ENCODE data around the gene VGLL2.

VGLL2 gene

GRCh38 chr6:117268924-117269323, 3.6 kb downstream of the VGLL2 start:
- DNase-seq (ENCODE audit: low read depth in 1 of 2, low spot score in 1 of 2) = no peak

DNA sequence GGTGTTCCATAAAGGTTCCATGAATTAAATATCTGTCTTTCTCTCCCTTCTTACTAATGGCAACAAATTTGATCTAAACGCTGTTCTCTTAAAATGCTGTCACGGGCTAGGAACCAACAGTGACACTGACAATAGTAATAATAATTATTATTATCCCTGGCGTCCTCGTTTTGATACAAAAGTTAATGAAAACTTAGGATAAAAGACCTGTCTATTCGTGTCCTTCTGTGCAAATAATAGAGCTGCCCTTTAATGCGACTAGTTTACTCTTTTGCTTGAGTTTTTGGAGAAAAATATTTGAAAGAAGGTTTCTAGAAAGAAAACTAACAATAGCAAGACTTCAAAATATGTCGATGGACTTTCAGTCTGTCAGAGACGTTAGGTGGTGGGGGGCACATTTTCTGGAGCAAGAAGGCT, 4.3 kb downstream of the VGLL2 start:
- DNase-seq (ENCODE audit: low read depth in 1 of 2, low spot score in 1 of 2) = no peak

- DNase-seq (ENCODE audit: low read depth in 1 of 2, low spot score in 1 of 2) = no peak
These were observed 4.9 kb downstream of the VGLL2 start for GRCh38 chr6:117270055-117270842.

DNA sequence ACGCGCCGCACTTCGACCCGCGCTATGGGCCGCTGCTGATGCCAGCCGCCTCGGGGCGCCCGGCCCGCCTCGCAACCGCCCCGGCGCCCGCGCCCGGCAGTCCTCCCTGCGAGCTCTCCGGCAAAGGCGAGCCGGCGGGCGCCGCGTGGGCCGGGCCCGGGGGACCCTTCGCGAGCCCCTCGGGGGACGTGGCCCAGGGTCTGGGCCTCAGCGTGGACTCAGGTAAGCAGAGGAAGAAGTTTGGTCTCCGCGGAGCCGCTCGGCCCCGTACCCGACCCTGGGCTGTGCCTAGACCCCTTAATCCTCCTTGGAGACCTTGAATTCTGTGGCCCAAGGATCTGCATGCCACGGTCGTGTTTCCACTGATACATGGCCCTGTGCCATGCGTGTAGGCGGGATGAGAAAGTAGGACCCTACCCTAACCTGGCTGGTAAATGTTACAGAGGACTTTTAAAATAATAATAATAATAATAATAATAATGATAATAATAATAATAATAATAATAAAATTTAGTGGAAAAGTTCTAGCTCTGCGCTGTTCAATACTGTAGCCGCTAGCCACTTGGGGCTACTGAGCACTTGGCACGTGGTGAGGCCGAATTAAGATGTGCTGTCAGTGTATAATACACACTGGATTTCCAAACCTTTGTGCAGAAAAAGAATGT, 5.6 kb downstream of the VGLL2 start:
- DNase-seq (ENCODE audit: low read depth in 1 of 2, low spot score in 1 of 2) = no peak

DNA sequence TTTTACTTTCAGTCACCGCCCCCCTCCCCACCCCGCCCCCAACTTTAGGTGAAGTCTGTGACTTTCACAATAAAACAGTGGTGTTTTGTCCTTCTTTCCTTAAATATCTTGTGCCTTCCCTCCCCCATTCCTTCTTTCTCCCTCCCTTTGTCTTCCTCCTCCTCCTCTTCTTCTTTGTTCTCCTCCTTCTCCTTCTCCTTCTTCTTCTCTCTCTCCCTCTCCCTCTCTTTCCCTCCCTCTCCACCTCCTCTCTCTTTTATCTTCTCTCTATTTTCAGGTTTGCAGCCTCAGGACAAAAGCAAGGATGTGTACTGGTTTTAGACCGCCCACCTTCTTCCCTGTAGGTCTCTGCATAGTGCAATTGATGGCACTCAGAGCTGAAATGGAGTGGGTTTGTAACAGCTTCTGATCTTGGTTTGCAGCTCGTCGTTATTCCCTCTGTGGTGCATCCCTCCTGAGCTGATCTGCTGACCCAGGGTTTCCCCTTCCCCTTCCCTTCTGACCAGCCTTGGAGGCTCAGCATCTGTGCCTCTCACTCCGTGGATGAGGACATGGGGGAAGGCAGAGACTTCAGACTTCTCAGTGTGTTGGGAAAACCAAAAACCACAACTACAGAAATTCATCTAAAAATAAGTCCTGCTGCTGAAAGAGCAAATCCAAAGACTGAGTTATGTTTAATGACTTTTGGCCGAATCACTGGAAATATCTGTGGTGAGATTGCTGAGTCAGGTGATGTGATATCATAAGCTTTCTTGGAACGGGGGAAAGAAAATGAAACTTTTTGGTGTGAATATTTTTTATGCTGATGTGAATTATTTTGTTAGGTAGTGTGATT, 6.9 kb downstream of the VGLL2 start:
- DNase-seq (ENCODE audit: low read depth in 1 of 2, low spot score in 1 of 2) = no peak

GRCh38 chr6:117272891-117273290, 7.5 kb downstream of the VGLL2 start:
- DNase-seq (ENCODE audit: low read depth in 1 of 2, low spot score in 1 of 2) = no peak

DNA sequence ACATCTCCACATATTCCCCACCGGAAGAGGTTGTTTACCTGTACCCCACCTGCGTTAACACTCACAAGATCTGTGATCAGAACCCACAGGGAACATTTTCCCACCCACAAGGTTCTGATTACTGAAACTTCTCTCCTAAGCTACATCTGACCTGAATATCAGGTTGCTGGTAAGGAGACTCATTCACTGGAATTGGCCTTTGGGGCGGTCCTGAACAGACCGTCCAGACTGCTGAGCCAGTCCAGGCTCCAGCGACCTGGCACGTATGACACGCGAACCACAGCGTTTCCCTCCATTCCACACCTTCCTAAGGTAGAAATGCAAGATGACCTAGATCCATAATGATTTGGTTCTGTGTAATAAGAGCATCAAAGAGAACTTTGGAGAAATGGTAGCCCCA, 9.8 kb downstream of the VGLL2 start:
- no peak for DNase-seq (ENCODE audit: low read depth in 1 of 2, low spot score in 1 of 2)

DNA sequence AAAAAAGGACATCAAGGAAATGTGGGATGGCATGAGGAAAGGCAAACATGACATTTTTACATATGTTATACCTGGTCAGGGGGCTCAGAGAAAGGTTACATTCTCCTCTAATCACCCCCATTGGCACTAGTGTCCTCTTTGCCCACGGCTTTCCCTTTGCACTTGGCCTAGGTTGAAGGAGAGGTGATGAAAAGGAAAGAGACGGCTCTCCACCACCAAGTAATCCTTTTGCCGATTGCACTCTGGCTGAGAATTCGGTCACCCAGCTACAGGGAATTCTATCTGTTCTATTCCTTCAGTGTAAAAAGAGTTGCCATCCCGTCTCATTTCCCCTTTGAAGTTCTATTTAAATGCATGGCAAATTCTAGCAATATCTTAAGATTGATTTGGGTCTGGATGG, 10.4 kb downstream of the VGLL2 start:
- DNase-seq (ENCODE audit: low read depth in 1 of 2, low spot score in 1 of 2) = no peak

GRCh38 chr6:117276778-117277316, 11.5 kb downstream of the VGLL2 start:
- DNase-seq (ENCODE audit: low read depth in 1 of 2, low spot score in 1 of 2) = no peak

DNA sequence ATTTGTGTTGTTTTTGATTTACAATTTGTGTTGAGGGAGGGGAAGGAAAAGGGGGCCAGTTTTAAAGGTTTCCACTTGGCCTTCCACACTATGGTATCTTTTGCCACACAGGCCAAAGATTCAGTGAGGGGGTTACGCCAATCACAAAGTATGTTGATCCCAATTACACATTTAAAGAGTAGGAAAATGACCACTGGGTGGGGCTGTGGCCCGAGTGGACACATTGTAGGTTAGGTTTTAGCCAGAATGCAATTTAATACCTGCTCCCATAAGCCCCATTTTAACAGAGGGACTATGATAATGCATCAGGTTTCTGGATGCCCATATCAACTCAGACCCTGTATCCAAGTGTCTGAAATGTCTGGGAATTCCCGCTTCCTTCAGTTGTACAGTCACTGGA, 15.6 kb downstream of the VGLL2 start:
- DNase-seq (ENCODE audit: low read depth in 1 of 2, low spot score in 1 of 2) = no peak

DNA sequence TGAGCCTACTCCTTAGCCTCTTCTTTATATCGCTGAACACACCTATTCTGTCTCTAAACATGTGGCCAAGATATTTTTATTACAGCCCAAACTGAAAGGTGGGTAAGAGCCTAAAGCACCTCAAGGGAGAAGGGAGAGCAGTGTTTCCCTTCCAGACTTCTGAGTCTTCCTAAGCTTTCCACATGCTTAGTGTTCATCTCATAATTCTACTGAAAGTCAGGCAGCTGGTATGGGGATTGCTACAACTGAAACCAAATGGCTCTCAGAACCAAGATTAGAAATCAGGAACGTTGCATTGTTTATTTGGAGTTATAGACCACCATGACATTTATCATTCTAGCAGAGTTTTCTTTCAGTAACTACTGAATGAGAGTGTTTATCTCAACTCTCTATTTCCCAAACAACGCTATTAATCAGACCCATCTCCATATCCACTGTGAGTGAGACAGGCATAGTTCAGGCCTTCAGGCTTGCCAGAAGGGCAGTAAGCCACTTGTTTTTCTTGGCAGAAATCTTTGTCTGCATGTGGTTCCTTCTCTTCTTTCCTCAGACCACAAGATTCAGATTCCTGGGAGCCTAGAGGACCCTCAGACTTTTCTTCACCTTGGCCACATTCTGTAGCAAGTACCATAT, 22.8 kb downstream of the VGLL2 start:
- no peak for DNase-seq (ENCODE audit: low read depth in 1 of 2, low spot score in 1 of 2)

GRCh38 chr6:117290173-117290846, 25.0 kb downstream of the VGLL2 start:
- DNase-seq (ENCODE audit: low read depth in 1 of 2, low spot score in 1 of 2) = no peak

DNA sequence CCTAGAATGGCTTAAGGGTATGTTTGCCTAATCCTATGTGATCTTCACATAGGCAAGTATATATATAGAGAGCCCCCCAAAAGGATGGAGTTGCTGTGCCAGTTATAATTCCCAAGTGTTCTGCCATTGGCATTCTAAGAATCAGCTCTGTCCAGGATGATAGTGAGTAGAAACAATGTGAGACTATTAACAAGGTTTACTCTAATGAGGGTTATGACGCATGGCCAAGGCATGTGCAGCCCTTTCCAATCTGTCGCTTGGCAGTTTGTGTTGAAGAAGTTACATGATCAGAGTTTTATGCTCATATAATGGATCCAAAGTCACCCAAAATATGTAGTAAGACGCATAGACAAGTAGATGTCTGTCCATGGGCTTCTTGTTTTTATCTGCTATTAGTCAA, 33.6 kb downstream of the VGLL2 start:
- no peak for DNase-seq (ENCODE audit: low read depth in 1 of 2, low spot score in 1 of 2)

GRCh38 chr6:117303323-117303722, 38.0 kb downstream of the VGLL2 start:
- no peak for DNase-seq (ENCODE audit: low read depth in 1 of 2, low spot score in 1 of 2)

DNA sequence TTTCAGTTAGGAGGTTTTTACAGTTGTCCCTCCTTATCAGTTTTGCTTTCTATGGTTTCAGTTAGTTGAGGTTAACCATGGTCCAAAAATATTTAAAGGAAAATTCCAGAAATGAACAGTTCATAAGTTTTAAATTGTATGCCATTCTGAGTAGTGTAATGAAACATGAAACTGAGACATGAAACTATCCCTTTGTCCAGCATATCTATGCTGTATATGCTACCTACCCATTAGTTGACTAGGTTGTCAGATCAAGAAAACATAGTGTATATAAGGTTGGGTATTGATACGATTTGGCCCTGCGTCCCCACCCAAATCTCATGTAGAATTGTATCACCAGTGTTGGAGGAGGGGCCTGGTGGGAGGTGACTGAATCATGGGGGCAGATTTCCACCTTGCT, 39.1 kb downstream of the VGLL2 start:
- DNase-seq (ENCODE audit: low read depth in 1 of 2, low spot score in 1 of 2) = no peak

- DNase-seq (ENCODE audit: low read depth in 1 of 2, low spot score in 1 of 2) = no peak
These were observed 41.0 kb downstream of the VGLL2 start for GRCh38 chr6:117306227-117306790.

DNA sequence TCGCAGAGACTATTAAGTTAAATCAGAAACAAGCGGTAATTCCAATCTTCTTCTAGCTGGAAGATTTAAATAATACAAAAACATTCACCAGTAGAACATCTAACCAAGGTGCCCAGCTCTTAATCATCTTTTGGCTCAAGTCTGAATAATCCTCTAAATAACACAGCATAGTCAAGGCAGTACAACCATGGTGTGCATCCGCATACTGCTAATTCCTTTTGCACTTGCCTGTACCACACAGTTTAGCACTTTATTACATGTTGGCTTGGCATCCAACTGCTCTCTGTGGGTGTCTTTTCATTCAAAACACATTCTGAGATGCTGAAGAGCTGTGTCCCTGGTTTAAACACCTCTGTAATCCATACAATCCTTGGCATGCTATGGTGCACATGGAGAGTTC, 42.3 kb downstream of the VGLL2 start:
- no peak for DNase-seq (ENCODE audit: low read depth in 1 of 2, low spot score in 1 of 2)

DNA sequence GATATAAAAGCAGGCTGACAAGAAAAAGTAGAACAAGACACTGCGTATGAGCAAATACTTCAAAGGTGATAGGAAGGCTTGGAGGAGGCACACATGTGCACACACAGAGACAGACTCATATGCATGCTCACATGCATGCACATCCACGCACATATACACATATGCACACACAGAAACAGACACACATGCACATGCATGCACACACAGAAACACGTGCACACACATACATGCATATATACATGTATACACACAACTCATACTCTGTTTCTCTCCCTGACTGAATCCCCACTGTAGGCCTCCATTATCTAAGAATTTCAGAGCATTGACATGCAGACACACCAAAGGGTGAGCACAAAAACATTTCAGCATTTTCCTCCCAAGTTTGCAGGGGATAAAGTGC, 43.7 kb downstream of the VGLL2 start:
- no peak for DNase-seq (ENCODE audit: low read depth in 1 of 2, low spot score in 1 of 2)

- no peak for DNase-seq (ENCODE audit: low read depth in 1 of 2, low spot score in 1 of 2)
These were observed 44.3 kb downstream of the VGLL2 start for GRCh38 chr6:117309611-117310010.

GRCh38 chr6:117311310-117311709, 46.0 kb downstream of the VGLL2 start:
- DNase-seq (ENCODE audit: low read depth in 1 of 2, low spot score in 1 of 2) = no peak
